Measurements from ENCODE around the gene MSI1.

The MSI1 gene

DNA sequence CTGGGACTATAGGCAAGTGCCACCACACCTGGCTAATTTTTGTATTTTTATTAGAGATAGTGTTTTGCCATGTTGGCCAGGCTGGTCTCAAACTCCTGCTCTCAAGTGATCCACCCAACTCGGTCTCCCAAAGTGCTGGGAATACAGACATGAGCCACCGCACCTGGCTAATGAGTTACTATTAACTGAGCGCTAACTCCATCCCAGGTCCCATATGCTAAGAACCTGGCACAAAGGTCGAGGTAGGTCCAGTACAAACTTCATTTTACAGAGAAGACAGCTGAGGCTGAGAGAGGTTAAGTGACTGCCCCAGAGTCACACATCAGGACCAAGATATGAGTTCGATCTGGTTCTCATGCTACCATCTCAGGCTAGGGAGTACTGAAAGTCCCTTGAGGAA is 36.9 kb downstream of the MSI1 start:
- H3K4me3 Mint-ChIP-seq: no peak overlapping the region
- H3K4me1 Mint-ChIP-seq (ENCODE audit: low read depth): no peaks in the 10 kb centered on the region
- H3K27me3 Mint-ChIP-seq: no peaks in the 10 kb centered on the region
- H3K9me3 Mint-ChIP-seq (ENCODE audit: low read depth): peaks cover 4% of the 10 kb centered on the region
- H3K36me3 Mint-ChIP-seq: peaks cover 4% of the 10 kb centered on the region
- H3K27ac Mint-ChIP-seq: no peak overlapping the region

GRCh38 chr12:120331390-120331789 is 37.6 kb downstream of the MSI1 start:
- peaks cover under 1% of the 10 kb centered on the region for H3K36me3 Mint-ChIP-seq
- H3K9me3 Mint-ChIP-seq (ENCODE audit: low read depth): peaks cover 4% of the 10 kb centered on the region
- no peaks in the 10 kb centered on the region for H3K4me1 Mint-ChIP-seq (ENCODE audit: low read depth)
- no peak overlapping the region for H3K27ac Mint-ChIP-seq
- H3K27me3 Mint-ChIP-seq: no peaks in the 10 kb centered on the region
- H3K4me3 Mint-ChIP-seq: no peak overlapping the region

- Mint-ChIP-seq H3K27ac (no peak overlapping the region), H3K9me3 (ENCODE audit: low read depth) (no peaks in the 10 kb centered on the region), H3K36me3 (no peaks in the 10 kb centered on the region), H3K4me3 (no peak overlapping the region), H3K4me1 (ENCODE audit: low read depth) (peaks cover 6% of the 10 kb centered on the region), H3K27me3 (no peaks in the 10 kb centered on the region)
Measured at GRCh38 chr12:120328228-120328627, 40.7 kb downstream of the MSI1 start.

DNA sequence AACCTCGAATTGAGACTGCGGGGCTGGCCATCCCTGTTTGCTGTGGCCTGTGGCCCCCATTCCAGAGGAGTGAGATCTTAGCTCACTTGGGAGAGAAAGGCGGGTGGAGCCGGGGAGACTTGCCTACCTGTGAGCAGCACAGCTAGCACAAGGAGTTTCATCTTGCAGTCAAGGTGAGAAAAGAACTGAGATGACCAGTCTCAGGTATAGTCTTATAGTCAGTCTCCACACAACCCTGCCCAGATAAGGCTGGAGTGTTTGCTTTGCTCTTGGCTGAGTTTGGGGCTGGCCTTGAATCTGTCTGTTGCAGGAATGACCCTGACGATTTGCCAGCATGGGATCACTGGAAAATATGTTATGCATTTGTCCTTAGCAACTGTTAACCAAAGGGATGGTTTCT is 41.4 kb downstream of the MSI1 start, which contains the start of gene PLA2G1B:
PLA2G1B (minus strand) TSS at position 187 of the 400 bp plus-strand sequence; CDS start at position 161, 26 bp downstream.
- Mint-ChIP-seq H3K27ac (no peak within 1 kb of the TSS), H3K4me3 (no peak within 1 kb of the TSS), H3K36me3 (no peaks in the 10 kb centered on the region), H3K9me3 (ENCODE audit: low read depth) (no peaks in the 10 kb centered on the region), H3K4me1 (ENCODE audit: low read depth) (peaks cover 6% of the 10 kb centered on the region), H3K27me3 (no peaks in the 10 kb centered on the region)

- no peaks in the 10 kb centered on the region for H3K36me3 Mint-ChIP-seq
- no peaks in the 10 kb centered on the region for H3K27me3 Mint-ChIP-seq
- no peaks in the 10 kb centered on the region for H3K9me3 Mint-ChIP-seq (ENCODE audit: low read depth)
- H3K27ac Mint-ChIP-seq: no peak overlapping the region
- H3K4me1 Mint-ChIP-seq (ENCODE audit: low read depth): peaks cover 6% of the 10 kb centered on the region
- H3K4me3 Mint-ChIP-seq: peak overlapping the region; percentile 84
Measured at GRCh38 chr12:120324841-120325417, 44.0 kb downstream of the MSI1 start.

DNA sequence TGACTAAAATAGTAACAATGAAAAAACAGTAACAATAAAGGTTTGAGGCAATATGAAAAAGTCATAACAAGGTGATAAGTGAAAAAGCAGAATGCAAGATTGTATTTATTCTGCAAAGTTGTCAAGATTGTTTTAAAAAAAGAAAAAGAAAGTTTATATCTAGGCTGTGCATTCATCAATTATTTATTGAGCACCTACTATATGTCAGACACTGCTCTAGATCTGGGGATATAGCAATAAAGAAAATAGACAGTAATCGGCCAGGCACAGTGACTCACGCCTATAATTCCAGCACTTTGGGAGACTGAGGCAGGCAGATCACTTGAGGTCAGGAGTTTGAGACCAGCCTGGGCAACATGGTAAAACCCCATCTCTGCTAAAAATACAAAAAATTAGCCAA is 45.2 kb downstream of the MSI1 start:
- H3K9me3 Mint-ChIP-seq (ENCODE audit: low read depth): no peaks in the 10 kb centered on the region
- H3K27me3 Mint-ChIP-seq: no peaks in the 10 kb centered on the region
- H3K4me1 Mint-ChIP-seq (ENCODE audit: low read depth): peaks cover 6% of the 10 kb centered on the region
- no peak overlapping the region for H3K4me3 Mint-ChIP-seq
- H3K27ac Mint-ChIP-seq: no peak overlapping the region
- H3K36me3 Mint-ChIP-seq: no peaks in the 10 kb centered on the region

DNA sequence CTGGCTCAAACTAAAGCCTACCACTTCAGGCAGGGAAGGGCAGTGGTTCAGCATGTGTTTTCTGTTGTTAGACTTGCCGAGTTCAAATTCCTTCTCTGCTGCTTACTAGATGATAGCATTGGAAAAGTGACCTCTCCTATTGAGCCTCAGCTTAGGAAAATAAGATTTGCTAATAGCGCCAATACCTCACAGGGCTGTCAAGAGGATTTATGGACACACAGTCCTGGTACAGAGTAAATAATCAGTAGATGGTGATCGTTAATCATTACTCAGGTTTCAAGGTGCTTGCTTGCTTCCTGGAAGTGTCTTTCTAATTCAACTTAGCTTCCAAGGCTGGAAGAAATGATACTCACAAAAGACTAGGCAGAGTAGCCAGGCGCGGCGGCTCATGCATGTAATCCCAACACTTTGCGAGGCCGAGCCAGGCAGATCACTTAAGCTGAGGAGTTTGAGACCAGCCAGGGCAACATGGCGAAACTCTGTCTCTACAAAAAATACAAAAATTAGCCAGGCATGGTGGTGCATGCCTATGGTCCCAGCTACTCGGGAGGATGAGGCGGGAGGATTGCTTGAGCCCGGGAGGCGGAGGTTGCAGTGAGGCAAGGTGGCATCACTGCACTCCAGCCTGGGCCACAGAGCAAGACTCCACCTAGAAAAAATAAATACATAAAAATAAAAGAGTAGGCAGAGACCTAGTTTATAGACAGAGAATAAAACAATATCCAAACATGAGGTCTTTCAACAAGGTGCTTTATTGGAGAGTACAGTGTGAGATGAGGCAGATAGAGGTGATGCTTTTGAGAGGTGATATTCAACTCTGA is 47.4 kb downstream of the MSI1 start:
- Mint-ChIP-seq H3K9me3 (ENCODE audit: low read depth) (no peaks in the 10 kb centered on the region), H3K27me3 (no peaks in the 10 kb centered on the region), H3K36me3 (no peaks in the 10 kb centered on the region), H3K27ac (no peak overlapping the region), H3K4me1 (ENCODE audit: low read depth) (peaks cover 19% of the 10 kb centered on the region), H3K4me3 (no peak overlapping the region)

GRCh38 chr12:120317224-120318105 is 51.5 kb downstream of the MSI1 start:
- peak overlapping the region; percentile 92 for H3K4me3 Mint-ChIP-seq
- H3K4me1 Mint-ChIP-seq (ENCODE audit: low read depth): peaks cover 13% of the 10 kb centered on the region
- peak overlapping the region; percentile 95 for H3K27ac Mint-ChIP-seq

GRCh38 chr12:120316798-120317223 is 52.2 kb downstream of the MSI1 start:
- peaks cover 13% of the 10 kb centered on the region for H3K4me1 Mint-ChIP-seq (ENCODE audit: low read depth)
- H3K9me3 Mint-ChIP-seq (ENCODE audit: low read depth): no peaks in the 10 kb centered on the region
- H3K27me3 Mint-ChIP-seq: no peaks in the 10 kb centered on the region
- H3K4me3 Mint-ChIP-seq: peak overlapping the region; percentile 92
- no peaks in the 10 kb centered on the region for H3K36me3 Mint-ChIP-seq
- peak overlapping the region; percentile 95 for H3K27ac Mint-ChIP-seq

More at GRCh38 chr12:120317224-120318105, 51.5 kb downstream of the MSI1 start:
- H3K27me3 Mint-ChIP-seq: no peaks in the 10 kb centered on the region
- H3K9me3 Mint-ChIP-seq (ENCODE audit: low read depth): no peaks in the 10 kb centered on the region
- H3K36me3 Mint-ChIP-seq: no peaks in the 10 kb centered on the region

- Mint-ChIP-seq H3K36me3 (no peaks in the 10 kb centered on the region), H3K27ac (no peak overlapping the region), H3K27me3 (no peaks in the 10 kb centered on the region), H3K9me3 (ENCODE audit: low read depth) (no peaks in the 10 kb centered on the region), H3K4me3 (no peak overlapping the region), H3K4me1 (ENCODE audit: low read depth) (peaks cover 13% of the 10 kb centered on the region)
Measured at GRCh38 chr12:120314220-120314619, 54.7 kb downstream of the MSI1 start.

- Mint-ChIP-seq H3K9me3 (ENCODE audit: low read depth) (no peaks in the 10 kb centered on the region), H3K36me3 (no peaks in the 10 kb centered on the region), H3K4me1 (ENCODE audit: low read depth) (peaks cover 9% of the 10 kb centered on the region), H3K27me3 (no peaks in the 10 kb centered on the region), H3K27ac (peak within 1 kb of the TSS; percentile 95), H3K4me3 (peak within 1 kb of the TSS; percentile 97)
Measured at GRCh38 chr12:120301962-120302815, 66.8 kb downstream of the MSI1 start, which contains the start of gene SIRT4. SIRT4 (plus strand) TSS chr12:120302321; CDS start chr12:120303562, 1,241 bp downstream.

GRCh38 chr12:120292661-120293531 is 76.1 kb downstream of the MSI1 start, which contains the start of gene RNU4-1:
RNU4-1 (minus strand) TSS chr12:120293237.
- Mint-ChIP-seq H3K36me3 (no peaks in the 10 kb centered on the region), H3K9me3 (ENCODE audit: low read depth) (no peaks in the 10 kb centered on the region), H3K4me1 (ENCODE audit: low read depth) (peaks cover 12% of the 10 kb centered on the region), H3K27me3 (no peaks in the 10 kb centered on the region), H3K4me3 (no peak within 1 kb of the TSS), H3K27ac (no peak within 1 kb of the TSS)

- no peak overlapping the region for H3K4me3 Mint-ChIP-seq
- peaks cover 12% of the 10 kb centered on the region for H3K4me1 Mint-ChIP-seq (ENCODE audit: low read depth)
- H3K36me3 Mint-ChIP-seq: no peaks in the 10 kb centered on the region
- H3K27ac Mint-ChIP-seq: no peak overlapping the region
- no peaks in the 10 kb centered on the region for H3K27me3 Mint-ChIP-seq
- H3K9me3 Mint-ChIP-seq (ENCODE audit: low read depth): no peaks in the 10 kb centered on the region
Measured at GRCh38 chr12:120292411-120292660, 76.6 kb downstream of the MSI1 start.
